ENCODE results near the gene NTN3. TPM values are rescaled to one million over a fixed set of nuclear protein-coding genes. Genes with fewer than 3 reads are reported as not detected.

The NTN3 gene
- total RNA-seq (2022; extraction: Qiagen RNA extraction): 0.05 to 0.06 TPM in 2 of 5 replicates, not detected in the others

DNA sequence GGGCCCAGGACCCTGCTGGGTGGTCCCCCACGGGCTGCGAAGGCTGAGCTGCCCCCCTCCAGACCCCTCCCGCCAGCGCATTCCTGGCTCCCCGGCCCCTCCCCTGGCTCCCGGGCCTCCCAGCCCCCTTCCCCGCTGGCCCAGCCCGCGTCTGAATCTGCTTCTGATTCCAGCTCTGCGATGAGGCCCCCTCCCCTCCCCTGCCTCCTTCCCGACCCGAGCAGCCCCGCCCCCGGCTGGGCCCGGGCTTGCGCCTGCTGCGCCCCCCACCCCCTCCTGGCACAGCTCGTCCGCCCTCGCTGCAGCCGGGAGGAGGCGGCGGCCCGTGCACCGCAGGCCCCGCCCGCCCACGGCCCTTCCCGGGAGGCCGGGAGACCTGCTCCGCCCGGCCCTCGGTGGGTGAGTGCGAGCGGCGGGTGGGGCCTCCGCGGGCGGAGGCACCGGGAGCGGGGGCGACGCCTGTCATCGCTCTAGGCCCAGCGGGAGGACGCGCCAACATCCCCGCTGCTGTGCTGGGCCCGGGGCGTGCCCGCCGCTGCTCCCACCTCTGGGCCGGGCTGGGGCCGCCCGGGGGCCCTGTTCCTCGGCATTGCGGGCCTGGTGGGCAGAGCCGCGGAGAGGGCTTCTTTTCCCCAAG, at the start of gene NTN3:
TSS of gene NTN3 (plus strand) at position 282 of the 637 bp plus-strand sequence. CDS start 405 bp downstream, outside the sequence.

DNA sequence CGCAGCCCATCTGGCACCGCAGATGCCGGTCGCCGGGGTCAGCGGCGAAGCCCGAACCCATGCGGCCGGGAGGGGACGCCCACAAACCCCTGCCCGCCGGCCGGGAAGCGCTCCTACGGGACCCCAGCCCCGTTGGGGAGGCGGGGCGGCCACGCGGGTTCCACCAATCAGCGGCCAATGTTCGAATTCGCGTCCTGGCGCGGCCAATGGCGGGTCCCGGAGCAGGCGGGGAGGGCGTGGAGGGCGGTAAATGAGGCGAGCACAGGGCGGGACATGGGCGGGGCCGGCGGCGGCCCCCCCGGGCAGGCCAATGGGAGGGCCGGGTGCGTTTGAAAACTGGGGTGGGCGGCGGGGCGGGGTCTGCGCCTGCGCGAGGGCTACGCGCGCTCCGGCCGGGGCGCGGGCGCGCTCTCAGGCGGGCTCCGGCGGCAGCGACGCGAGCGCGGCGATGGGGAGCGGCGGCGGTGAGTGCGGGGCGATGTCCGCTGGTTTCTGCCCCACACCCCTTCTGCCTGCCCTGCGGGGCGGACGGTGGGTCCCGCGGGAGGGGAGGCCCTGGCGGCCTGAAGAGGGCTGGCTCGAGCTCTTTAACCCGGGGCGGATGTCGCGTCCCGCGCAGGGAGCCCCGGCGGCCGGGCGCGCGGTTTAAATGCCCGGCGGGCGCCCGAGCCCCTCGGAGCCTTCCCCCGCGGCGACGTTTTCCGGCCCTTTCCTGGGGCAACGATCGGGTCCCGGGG, 41.9 kb upstream of the NTN3 start, which contains the start of gene CCNF:
TSS of gene CCNF (plus strand) at position 414 of the 737 bp plus-strand sequence. CDS start at position 449, 35 bp downstream.

DNA sequence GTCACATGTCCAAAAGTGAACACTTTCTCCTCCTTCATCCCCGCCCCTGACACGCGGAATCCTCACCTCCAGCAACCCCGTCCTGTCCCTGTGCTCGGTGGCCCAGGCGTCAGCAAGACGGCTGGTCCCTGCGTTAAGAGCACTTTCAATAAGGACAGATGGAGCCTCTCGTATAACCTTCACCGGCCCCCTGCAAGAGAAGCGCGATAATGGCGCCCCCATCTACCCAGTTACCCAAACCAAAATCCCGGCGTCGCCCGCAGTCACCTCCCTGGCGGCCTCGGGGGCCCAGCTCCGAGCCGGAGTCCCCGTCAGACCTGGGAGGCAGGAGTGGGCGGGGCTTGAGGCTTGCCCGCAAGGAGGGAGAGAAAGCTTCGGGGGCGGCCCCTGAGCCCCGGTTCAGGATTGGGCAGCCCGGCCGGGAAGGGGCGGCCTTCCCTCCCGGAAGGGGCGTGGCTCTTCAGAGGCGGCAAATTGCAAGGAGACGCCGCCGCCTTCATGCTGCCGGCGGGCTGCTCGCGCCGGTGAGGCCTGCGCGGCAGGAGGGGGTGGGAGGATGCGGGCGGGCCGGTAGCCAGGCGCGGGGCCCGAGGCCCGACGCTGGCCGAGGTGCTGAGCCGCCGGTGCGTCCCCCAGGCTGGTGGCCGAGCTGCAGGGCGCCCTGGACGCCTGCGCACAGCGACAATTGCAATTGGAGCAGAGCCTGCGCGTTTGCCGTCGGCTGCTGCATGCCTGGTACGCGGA, 11.3 kb upstream of the NTN3 start, which contains the start of gene TEDC2:
TSS of gene TEDC2 (plus strand) at position 463 of the 744 bp plus-strand sequence. CDS start at position 499, 36 bp downstream.

DNA sequence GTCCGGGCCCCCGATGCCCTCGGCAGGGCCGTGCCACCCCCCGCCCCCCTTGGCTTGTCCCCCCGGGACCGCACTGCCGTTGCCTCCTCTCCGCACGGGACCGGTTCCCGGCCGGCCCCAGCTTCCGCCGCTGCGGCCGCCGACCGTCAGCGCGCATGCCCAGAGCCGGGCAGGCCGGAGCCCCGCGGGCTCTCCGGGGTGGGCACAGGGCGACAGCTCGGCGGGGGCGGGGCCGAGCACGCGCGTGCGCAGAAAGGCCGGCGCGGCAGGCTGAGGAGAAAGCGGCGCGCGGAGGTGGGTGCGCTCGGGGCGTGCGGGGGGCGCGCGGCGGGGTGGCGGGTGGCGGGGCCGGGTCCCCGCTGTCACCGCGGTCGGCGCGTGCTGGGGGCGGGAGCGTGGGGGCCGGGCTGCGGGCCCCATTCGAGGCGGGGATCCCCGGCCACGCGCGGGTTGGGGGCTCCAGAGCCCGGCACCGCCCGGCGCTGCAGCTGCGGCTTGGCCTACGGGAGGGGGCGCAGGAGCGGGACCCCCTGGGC, 3.8 kb downstream of the NTN3 start, which contains the start of gene TBC1D24:
TSS of gene TBC1D24 (plus strand) at position 251 of the 536 bp plus-strand sequence. CDS start 21,022 bp downstream, outside the sequence.

DNA sequence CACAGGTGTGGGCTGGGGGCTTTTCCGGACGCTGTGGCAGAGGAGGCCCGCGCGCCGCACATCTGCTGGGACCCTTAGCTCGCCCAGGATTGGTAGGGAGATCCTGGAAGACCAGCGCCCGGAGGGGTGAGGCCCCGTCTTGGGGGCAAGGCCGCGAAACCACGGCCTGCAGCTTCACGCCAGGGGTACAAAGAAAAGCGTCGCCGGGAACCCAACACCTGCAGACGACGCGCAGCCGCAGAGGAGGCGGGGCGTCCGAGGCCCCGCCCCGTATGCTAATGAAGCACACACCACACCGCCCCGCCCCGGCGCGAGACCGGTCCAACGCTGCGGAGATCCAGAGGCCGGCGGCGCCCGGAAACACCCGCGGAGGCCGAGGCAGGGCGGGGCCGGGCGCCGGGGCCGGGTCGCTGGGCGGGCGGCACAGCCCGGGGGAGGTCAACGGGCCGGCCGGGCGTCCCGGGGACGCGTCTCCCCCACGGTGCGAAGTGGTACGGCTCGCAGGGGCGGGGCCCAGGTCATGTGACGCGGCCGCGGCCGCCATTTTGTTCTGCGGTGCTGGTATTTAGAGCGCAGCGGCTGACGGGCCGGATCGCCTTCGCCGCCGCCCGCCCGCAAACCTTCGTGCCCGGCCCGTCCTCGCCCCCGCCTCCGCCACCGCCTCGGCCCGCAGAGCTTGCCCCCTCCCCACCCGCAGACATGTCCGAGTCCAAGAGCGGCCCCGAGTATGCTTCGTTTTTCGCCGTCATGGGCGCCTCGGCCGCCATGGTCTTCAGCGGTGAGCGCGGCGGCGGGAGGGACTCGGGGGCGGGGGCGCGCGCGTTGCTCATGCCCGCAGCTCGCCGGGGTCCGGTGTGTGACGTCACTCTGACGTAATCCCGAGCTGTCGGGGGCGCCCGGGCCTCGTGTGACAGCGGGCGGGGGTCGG, 42.6 kb downstream of the NTN3 start, which contains the start of gene ATP6V0C:
TSS of gene ATP6V0C (plus strand) at position 548 of the 928 bp plus-strand sequence. CDS start at position 700, 152 bp downstream.

DNA sequence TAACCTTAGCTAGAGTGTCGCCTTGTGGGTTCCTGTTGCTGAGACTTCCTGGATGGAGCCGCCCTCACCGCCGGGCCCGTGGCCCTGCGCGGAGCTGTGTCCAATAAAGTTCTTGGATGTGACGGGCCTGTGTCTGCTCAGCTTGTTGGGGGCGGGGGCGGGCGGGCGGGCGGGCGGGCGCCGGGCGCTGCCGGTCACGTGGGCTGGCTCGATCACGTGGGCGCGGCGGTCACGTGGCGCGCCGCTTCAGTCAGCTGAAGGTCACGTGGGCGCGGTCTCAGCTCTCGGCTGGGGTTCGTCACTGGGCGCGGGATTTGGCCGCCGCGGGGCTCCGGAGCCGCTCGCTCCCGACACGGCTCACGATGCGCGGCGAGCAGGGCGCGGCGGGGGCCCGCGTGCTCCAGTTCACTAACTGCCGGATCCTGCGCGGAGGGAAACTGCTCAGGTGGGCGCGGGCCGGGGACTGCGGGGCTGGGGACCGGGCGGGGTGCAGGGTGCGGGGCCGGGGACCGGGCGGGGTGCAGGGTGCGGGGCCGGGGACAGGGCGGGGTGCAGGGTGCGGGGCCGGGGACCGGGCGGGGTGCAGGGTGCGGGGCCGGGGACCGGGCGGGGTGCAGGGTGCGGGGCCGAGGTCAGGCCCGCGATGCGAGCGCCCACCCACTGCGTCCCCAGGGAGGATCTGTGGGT, 49.1 kb downstream of the NTN3 start, which contains the start of gene AMDHD2:
TSS of gene AMDHD2 (plus strand) at position 275 of the 687 bp plus-strand sequence. CDS start at position 363, 88 bp downstream.

Other genes with a start within 250 kb of the NTN3 start
- 19.8 to 26.0 TPM (median 22.9 TPM) in 5 replicates for gene E4F1, start 247.7 kb upstream of the NTN3 start, total RNA-seq (2022; extraction: Qiagen RNA extraction)
- gene DNASE1L2, start 234.9 kb upstream of the NTN3 start, total RNA-seq (2022; extraction: Qiagen RNA extraction): 0.48 to 1.4 TPM (median 1.2 TPM) in 5 replicates
- 48.0 to 92.1 TPM (median 87.9 TPM) in 5 replicates for gene ECI1, start 219.7 kb upstream of the NTN3 start, total RNA-seq (2022; extraction: Qiagen RNA extraction)
- gene RNPS1, start 203.2 kb upstream of the NTN3 start, total RNA-seq (2022; extraction: Qiagen RNA extraction): 251 to 287 TPM (median 263 TPM) in 5 replicates
- 15.5 to 21.7 TPM (median 21.3 TPM) in 5 replicates for gene ABCA3, start 130.6 kb upstream of the NTN3 start, total RNA-seq (2022; extraction: Qiagen RNA extraction)
- 21.1 to 24.3 TPM (median 22.8 TPM) in 5 replicates for gene CCNF, start 41.9 kb upstream of the NTN3 start, total RNA-seq (2022; extraction: Qiagen RNA extraction)
- 15.5 to 22.0 TPM (median 19.2 TPM) in 5 replicates for gene TEDC2, start 11.2 kb upstream of the NTN3 start, total RNA-seq (2022; extraction: Qiagen RNA extraction)
- 5.6 to 8.0 TPM (median 6.8 TPM) in 5 replicates for gene TBC1D24, start 3.8 kb downstream of the NTN3 start, total RNA-seq (2022; extraction: Qiagen RNA extraction)
- gene ATP6V0C, start 42.7 kb downstream of the NTN3 start, total RNA-seq (2022; extraction: Qiagen RNA extraction): 136 to 285 TPM (median 252 TPM) in 5 replicates
- gene AMDHD2, start 49.1 kb downstream of the NTN3 start, total RNA-seq (2022; extraction: Qiagen RNA extraction): 16.4 to 25.7 TPM (median 23.7 TPM) in 5 replicates
- not detected in 5 replicates for gene CEMP1, start 60.1 kb downstream of the NTN3 start, total RNA-seq (2022; extraction: Qiagen RNA extraction)
- 19.4 to 30.2 TPM (median 23.3 TPM) in 5 replicates for gene PDPK1, start 66.7 kb downstream of the NTN3 start, total RNA-seq (2022; extraction: Qiagen RNA extraction)
- 38.0 to 43.5 TPM (median 41.8 TPM) in 5 replicates for gene KCTD5, start 211.2 kb downstream of the NTN3 start, total RNA-seq (2022; extraction: Qiagen RNA extraction)
- gene PRSS27, start 248.9 kb downstream of the NTN3 start, total RNA-seq (2022; extraction: Qiagen RNA extraction): 0.82 to 2.2 TPM (median 1.8 TPM) in 5 replicates